K562 (cell line): ENCODE results near the gene PRPF8.
"Not testable (repeated sequence)": the region's sequence is repeated elsewhere in the genome, so short reads cannot be mapped to it uniquely, and the experiment has no call there.

Experiments used
- HDAC1 ChIP-seq, 2 experiments: fragments of 450-650 bp; IDR thresholded peaks; 2 replicates each; pipeline ENCODE4 v1.6.1; 2016 to 2017; ENCODE audit warnings: inconsistent platforms in 1 of 2, mild to moderate bottlenecking in 1 of 2, moderate library complexity in 1 of 2
- HDGF ChIP-seq: fragments of 450-650 bp; IDR thresholded peaks from 2 replicates; pipeline ENCODE4 v1.6.1; 2016
- MBD2 ChIP-seq: sonication (generic); IDR thresholded peaks from 2 replicates; pipeline ENCODE4 v1.6.1; 2016; ENCODE audit warnings: low read depth, borderline replicate concordance
- NRF1 ChIP-seq, 2 experiments: fragments of 450-650 bp; IDR thresholded peaks in 1 of 2; conservative IDR thresholded peaks in 1 of 2; 2 replicates each; pipeline ENCODE4 v1.6.1; 2014; ENCODE audit warnings: mild to moderate bottlenecking in 2 of 2
- POLR2A ChIP-seq: fragments of 450-650 bp; conservative IDR thresholded peaks from 2 replicates; pipeline ENCODE4 v1.6.1; 2016
- POLR2AphosphoS5 ChIP-seq: IDR thresholded peaks from 2 replicates; pipeline ENCODE4 v1.6.1; 2011; ENCODE audit warnings: mild to moderate bottlenecking, low read depth, low read length, moderate library complexity; ENCODE audit not compliant: control insufficient read depth, insufficient read depth
- ZSCAN32 ChIP-seq: fragments of 450-650 bp; formaldehyde crosslinking; IDR thresholded peaks from 2 replicates; pipeline ENCODE4 v1.4.0; 2020; ENCODE audit warnings: mild to moderate bottlenecking, moderate library complexity
- TF ChIP-seq, protein P1 (sequence below): fragments of 450-650 bp; IDR thresholded peaks from 2 replicates; pipeline ENCODE4 v1.6.1; 2018; ENCODE audit not compliant: partially characterized antibody
- TF ChIP-seq, protein P2 (sequence below): fragments of 450-650 bp; formaldehyde crosslinking; IDR thresholded peaks from 2 replicates; pipeline ENCODE4 v1.4.0; 2022; ENCODE audit warnings: mild to moderate bottlenecking, moderate library complexity
- TF ChIP-seq, protein P3 (sequence below), 3 experiments: IDR thresholded peaks in 2 of 3; conservative IDR thresholded peaks in 1 of 3; 2 replicates each; pipeline ENCODE4 v1.5.1; 2011 to 2012; ENCODE audit warnings: low read length in 3 of 3, mild to moderate bottlenecking in 3 of 3, control low read depth in 2 of 3, improper control_type of control experiment in 1 of 3, inconsistent platforms in 1 of 3, low read depth in 1 of 3, mixed read lengths in 1 of 3, moderate library complexity in 1 of 3; ENCODE audit not compliant: insufficient read depth in 2 of 3
- TF ChIP-seq, protein P4 (sequence below): fragments of 450-650 bp; IDR thresholded peaks from 2 replicates; pipeline ENCODE4 v1.6.1; 2016; ENCODE audit warnings: low read depth
- TF ChIP-seq, protein P5 (sequence below): fragments of 450-650 bp; formaldehyde crosslinking; IDR thresholded peaks from 2 replicates; pipeline ENCODE4 v1.4.0; 2022; ENCODE audit warnings: missing genetic modification characterization

DNA sequence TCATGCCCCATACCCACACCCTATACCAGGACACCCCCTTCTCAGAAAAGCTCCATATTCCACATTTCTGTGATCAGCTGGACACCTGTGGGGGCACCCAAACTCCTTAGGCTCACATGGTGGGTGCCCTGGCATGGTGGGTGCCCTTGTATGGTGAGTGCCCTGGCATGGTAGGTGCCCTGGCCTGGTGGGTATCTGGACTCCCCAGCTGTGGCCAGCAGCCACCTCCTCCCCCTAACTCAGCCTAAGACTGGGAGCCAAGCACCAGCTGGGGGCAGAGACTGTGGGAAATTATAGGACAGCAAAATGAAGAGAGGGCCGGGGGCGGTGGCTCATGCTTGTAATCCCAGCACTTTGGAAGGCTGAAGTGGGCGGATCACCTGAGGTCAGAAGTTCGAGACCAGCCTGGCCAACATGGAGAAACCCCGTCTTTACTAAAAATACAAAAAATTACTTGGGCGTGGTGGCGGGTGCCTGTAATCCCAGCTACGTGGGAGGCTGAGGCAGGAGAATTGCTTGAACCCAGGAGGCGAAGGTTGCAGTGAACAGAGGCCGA is 24.2 kb upstream of the PRPF8 start:
- TF ChIP-seq, protein P1, sequence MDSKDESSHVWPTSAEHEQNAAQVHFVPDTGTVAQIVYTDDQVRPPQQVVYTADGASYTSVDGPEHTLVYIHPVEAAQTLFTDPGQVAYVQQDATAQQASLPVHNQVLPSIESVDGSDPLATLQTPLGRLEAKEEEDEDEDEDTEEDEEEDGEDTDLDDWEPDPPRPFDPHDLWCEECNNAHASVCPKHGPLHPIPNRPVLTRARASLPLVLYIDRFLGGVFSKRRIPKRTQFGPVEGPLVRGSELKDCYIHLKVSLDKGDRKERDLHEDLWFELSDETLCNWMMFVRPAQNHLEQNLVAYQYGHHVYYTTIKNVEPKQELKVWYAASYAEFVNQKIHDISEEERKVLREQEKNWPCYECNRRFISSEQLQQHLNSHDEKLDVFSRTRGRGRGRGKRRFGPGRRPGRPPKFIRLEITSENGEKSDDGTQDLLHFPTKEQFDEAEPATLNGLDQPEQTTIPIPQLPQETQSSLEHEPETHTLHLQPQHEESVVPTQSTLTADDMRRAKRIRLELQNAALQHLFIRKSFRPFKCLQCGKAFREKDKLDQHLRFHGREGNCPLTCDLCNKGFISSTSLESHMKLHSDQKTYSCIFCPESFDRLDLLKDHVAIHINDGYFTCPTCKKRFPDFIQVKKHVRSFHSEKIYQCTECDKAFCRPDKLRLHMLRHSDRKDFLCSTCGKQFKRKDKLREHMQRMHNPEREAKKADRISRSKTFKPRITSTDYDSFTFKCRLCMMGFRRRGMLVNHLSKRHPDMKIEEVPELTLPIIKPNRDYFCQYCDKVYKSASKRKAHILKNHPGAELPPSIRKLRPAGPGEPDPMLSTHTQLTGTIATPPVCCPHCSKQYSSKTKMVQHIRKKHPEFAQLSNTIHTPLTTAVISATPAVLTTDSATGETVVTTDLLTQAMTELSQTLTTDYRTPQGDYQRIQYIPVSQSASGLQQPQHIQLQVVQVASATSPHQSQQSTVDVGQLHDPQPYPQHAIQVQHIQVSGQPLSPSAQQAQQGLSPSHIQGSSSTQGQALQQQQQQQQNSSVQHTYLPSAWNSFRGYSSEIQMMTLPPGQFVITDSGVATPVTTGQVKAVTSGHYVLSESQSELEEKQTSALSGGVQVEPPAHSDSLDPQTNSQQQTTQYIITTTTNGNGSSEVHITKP = not testable (repeated sequence)
- TF ChIP-seq HDGF; HDAC1 (IDR thresholded peaks at IDR 0.05); MBD2; POLR2A; POLR2AphosphoS5; ZSCAN32; NRF1 (conservative IDR thresholded peaks at IDR 0.05 in 1 of 2, IDR thresholded peaks at IDR 0.05 in 1 of 2): not testable (repeated sequence)
- TF ChIP-seq, protein P2, sequence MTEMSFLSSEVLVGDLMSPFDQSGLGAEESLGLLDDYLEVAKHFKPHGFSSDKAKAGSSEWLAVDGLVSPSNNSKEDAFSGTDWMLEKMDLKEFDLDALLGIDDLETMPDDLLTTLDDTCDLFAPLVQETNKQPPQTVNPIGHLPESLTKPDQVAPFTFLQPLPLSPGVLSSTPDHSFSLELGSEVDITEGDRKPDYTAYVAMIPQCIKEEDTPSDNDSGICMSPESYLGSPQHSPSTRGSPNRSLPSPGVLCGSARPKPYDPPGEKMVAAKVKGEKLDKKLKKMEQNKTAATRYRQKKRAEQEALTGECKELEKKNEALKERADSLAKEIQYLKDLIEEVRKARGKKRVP (CRISPR knock-in tag) = not testable (repeated sequence)
- TF ChIP-seq, protein P3, sequence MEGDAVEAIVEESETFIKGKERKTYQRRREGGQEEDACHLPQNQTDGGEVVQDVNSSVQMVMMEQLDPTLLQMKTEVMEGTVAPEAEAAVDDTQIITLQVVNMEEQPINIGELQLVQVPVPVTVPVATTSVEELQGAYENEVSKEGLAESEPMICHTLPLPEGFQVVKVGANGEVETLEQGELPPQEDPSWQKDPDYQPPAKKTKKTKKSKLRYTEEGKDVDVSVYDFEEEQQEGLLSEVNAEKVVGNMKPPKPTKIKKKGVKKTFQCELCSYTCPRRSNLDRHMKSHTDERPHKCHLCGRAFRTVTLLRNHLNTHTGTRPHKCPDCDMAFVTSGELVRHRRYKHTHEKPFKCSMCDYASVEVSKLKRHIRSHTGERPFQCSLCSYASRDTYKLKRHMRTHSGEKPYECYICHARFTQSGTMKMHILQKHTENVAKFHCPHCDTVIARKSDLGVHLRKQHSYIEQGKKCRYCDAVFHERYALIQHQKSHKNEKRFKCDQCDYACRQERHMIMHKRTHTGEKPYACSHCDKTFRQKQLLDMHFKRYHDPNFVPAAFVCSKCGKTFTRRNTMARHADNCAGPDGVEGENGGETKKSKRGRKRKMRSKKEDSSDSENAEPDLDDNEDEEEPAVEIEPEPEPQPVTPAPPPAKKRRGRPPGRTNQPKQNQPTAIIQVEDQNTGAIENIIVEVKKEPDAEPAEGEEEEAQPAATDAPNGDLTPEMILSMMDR (IDR thresholded peaks at IDR 0.05 in 2 of 3, conservative IDR thresholded peaks at IDR 0.05 in 1 of 3; ENCODE audit: insufficient read depth in 2 of 3, low read depth in 1 of 3, low read length in 3 of 3) = not testable (repeated sequence)
- TF ChIP-seq, protein P4, sequence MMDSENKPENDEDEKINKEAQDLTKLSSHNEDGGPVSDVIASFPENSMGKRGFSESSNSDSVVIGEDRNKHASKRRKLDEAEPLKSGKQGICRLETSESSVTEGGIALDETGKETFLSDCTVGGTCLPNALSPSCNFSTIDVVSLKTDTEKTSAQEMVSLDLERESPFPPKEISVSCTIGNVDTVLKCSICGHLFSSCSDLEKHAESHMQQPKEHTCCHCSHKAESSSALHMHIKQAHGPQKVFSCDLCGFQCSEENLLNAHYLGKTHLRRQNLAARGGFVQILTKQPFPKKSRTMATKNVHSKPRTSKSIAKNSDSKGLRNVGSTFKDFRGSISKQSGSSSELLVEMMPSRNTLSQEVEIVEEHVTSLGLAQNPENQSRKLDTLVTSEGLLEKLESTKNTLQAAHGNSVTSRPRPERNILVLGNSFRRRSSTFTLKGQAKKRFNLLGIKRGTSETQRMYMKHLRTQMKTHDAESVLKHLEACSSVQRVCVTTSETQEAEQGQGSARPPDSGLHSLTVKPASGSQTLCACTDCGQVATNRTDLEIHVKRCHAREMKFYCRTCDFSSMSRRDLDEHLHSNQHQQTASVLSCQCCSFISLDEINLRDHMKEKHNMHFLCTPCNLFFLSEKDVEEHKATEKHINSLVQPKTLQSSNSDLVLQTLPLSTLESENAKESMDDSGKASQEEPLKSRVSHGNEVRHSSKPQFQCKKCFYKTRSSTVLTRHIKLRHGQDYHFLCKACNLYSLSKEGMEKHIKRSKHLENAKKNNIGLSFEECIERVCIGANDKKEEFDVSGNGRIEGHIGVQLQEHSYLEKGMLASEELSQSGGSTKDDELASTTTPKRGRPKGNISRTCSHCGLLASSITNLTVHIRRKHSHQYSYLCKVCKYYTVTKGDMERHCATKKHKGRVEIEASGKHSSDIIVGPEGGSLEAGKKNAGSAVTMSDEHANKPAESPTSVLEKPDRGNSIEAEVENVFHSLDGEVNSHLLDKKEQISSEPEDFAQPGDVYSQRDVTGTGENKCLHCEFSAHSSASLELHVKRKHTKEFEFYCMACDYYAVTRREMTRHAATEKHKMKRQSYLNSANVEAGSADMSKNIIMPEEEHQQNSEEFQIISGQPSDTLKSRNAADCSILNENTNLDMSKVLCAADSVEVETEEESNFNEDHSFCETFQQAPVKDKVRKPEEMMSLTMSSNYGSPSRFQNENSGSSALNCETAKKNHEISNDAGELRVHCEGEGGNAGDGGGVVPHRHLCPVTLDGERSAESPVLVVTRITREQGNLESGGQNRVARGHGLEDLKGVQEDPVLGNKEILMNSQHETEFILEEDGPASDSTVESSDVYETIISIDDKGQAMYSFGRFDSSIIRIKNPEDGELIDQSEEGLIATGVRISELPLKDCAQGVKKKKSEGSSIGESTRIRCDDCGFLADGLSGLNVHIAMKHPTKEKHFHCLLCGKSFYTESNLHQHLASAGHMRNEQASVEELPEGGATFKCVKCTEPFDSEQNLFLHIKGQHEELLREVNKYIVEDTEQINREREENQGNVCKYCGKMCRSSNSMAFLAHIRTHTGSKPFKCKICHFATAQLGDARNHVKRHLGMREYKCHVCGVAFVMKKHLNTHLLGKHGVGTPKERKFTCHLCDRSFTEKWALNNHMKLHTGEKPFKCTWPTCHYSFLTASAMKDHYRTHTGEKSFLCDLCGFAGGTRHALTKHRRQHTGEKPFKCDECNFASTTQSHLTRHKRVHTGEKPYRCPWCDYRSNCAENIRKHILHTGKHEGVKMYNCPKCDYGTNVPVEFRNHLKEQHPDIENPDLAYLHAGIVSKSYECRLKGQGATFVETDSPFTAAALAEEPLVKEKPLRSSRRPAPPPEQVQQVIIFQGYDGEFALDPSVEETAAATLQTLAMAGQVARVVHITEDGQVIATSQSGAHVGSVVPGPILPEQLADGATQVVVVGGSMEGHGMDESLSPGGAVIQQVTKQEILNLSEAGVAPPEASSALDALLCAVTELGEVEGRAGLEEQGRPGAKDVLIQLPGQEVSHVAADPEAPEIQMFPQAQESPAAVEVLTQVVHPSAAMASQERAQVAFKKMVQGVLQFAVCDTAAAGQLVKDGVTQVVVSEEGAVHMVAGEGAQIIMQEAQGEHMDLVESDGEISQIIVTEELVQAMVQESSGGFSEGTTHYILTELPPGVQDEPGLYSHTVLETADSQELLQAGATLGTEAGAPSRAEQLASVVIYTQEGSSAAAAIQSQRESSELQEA = not testable (repeated sequence)
- TF ChIP-seq, protein P5, sequence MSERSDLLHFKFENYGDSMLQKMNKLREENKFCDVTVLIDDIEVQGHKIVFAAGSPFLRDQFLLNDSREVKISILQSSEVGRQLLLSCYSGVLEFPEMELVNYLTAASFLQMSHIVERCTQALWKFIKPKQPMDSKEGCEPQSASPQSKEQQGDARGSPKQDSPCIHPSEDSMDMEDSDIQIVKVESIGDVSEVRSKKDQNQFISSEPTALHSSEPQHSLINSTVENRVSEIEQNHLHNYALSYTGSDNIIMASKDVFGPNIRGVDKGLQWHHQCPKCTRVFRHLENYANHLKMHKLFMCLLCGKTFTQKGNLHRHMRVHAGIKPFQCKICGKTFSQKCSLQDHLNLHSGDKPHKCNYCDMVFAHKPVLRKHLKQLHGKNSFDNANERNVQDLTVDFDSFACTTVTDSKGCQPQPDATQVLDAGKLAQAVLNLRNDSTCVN (CRISPR knock-in tag) = not testable (repeated sequence)
